Upper lobe of left lung (tissue), 4 donors: Measurements from ENCODE around the gene PTCH1.

Experiments
- CTCF ChIP-seq, 6 experiments: fragments of 450-650 bp in 4 of 6; fragments of 200-600 bp in 2 of 6; sonication (generic) in 2 of 6; IDR thresholded peaks; one replicate each; pipeline ENCODE4 v1.5.1; 2016 to 2019; ENCODE audit warnings: antibody characterized with exemption in 6 of 6
- EP300 ChIP-seq, 4 donors: sonication (generic); formaldehyde crosslinking; IDR thresholded peaks; one replicate each; pipeline ENCODE4 v1.5.1; 2017; ENCODE audit warnings: antibody characterized with exemption in 4 of 4, control low read depth in 2 of 4
- POLR2AphosphoS5 ChIP-seq, 2 donors: sonication (generic); formaldehyde crosslinking; IDR thresholded peaks; one replicate each; pipeline ENCODE4 v1.5.1; 2017; ENCODE audit warnings: antibody characterized with exemption in 2 of 2

- TF ChIP-seq POLR2AphosphoS5 (IDR thresholded peaks at IDR 0.05) (no peak), CTCF (IDR thresholded peaks at IDR 0.05) (no peak), EP300 (IDR thresholded peaks at IDR 0.05) (no peak)
Observed at GRCh38 chr9:95420518-95420917, 96.3 kb downstream of the PTCH1 start.
